Astrocyte of the spinal cord (primary cell): ENCODE results near the gene OSM.

Experiments used
- DNase-seq: peaks from one replicate; pipeline ENCODE4 v3.0.0; 2011; ENCODE audit warnings: low read depth, low spot score
- H3K4me3 ChIP-seq: 2 replicates; pipeline ENCODE4 v1.5.1; 2011; ENCODE audit warnings: low read depth, mild to moderate bottlenecking, low read length, moderate library complexity
- in situ Hi-C: cut with HindIII; loops from 2 replicates; pipeline ENCODE4 v1.10.0; 2017; ENCODE audit warnings: low sequenced_read_pairs
- TF ChIP-seq, protein P1 (sequence below): IDR thresholded peaks from 2 replicates; pipeline ENCODE4 v1.5.1; 2012; ENCODE audit warnings: low read depth, mild to moderate bottlenecking, low read length, inconsistent platforms

OSM gene

GRCh38 chr22:30250039-30250565 is 16.5 kb downstream of the OSM start:
- TF ChIP-seq, protein P1, sequence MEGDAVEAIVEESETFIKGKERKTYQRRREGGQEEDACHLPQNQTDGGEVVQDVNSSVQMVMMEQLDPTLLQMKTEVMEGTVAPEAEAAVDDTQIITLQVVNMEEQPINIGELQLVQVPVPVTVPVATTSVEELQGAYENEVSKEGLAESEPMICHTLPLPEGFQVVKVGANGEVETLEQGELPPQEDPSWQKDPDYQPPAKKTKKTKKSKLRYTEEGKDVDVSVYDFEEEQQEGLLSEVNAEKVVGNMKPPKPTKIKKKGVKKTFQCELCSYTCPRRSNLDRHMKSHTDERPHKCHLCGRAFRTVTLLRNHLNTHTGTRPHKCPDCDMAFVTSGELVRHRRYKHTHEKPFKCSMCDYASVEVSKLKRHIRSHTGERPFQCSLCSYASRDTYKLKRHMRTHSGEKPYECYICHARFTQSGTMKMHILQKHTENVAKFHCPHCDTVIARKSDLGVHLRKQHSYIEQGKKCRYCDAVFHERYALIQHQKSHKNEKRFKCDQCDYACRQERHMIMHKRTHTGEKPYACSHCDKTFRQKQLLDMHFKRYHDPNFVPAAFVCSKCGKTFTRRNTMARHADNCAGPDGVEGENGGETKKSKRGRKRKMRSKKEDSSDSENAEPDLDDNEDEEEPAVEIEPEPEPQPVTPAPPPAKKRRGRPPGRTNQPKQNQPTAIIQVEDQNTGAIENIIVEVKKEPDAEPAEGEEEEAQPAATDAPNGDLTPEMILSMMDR = no peak
- H3K4me3 ChIP-seq = no peak overlapping the region
- in situ Hi-C loops = no loop called here
- DNase-seq = no peak

DNA sequence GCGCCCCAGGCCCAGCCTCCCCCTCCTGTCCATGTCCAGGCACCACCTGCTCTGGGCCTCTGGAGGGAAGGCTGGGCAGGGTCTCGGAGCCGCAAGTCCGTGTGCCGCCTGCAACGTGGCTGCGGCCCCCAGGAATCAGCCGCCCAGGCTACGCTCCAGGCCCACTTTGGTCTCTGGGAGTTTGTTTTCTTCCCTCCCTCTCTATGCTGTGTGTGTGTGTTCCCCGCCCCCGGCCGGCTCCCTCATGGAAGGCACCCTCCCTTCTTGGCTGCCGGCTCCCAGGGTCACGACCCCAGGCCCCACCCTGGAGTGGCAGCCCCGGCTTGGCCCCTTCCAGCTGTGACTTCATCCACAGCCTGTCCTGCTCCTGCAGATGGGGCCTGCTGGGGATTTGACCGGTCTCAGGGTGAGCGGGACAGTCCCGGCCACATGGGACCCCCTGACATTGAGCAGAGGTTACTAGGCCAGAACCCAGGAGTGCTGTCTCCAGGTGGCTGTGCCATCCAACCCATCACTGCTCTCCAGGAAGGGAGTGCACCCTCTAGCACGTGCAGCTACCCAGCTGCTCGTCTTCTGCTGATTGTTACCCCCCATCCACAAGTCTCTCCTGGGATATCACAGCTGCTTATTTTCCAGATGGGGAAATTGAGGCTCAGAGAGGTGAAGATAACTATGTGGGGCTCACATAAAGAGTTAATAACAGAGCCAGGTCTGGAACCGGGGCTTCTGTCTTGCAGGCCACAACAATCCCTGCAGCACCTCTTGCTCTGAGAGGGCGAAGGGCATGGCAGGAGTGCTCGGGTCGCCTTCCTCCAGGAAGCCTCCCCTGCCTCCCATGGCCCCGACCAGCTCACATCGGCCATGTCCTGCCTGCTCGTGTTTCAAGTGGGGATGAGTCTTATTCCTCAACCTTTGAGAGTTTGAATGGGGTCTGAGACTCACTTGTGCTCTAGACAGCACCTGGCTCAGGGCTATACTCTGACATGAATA is 17.3 kb downstream of the OSM start:
- TF ChIP-seq, protein P1 = no peak
- in situ Hi-C loops = no loop called here
- DNase-seq = no peak
- no peak overlapping the region for H3K4me3 ChIP-seq

DNA sequence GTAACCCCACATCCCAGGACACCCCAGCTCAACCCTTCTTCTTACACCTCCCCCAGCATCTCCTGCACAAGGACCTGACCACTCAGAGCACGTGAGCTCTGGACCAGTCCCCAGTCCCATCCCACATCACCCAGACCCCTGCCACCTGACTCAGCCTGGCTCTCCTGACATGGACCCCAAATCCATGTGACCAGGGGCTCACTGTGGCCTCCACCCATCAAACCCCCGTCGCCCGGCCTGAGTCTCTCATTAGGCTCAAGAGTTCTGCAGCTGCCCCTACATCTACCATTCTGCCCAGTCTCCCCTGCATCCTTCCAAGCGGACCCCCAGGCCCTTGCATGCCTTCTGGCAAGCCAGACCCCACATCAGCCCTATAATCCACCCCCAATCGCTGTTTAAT is 18.2 kb downstream of the OSM start:
- in situ Hi-C loops = no loop called here
- TF ChIP-seq, protein P1 = no peak
- no peak overlapping the region for H3K4me3 ChIP-seq
- DNase-seq = no peak

- in situ Hi-C loops = no loop called here
- DNase-seq = no peak
- no peak overlapping the region for H3K4me3 ChIP-seq
- TF ChIP-seq, protein P1 = no peak
These were observed 18.7 kb downstream of the OSM start for GRCh38 chr22:30247974-30248373.

GRCh38 chr22:30247561-30247960 is 19.1 kb downstream of the OSM start:
- no peak for DNase-seq
- TF ChIP-seq, protein P1 = no peak
- in situ Hi-C loops = no loop called here
- H3K4me3 ChIP-seq = peak overlapping the region; percentile 74

DNA sequence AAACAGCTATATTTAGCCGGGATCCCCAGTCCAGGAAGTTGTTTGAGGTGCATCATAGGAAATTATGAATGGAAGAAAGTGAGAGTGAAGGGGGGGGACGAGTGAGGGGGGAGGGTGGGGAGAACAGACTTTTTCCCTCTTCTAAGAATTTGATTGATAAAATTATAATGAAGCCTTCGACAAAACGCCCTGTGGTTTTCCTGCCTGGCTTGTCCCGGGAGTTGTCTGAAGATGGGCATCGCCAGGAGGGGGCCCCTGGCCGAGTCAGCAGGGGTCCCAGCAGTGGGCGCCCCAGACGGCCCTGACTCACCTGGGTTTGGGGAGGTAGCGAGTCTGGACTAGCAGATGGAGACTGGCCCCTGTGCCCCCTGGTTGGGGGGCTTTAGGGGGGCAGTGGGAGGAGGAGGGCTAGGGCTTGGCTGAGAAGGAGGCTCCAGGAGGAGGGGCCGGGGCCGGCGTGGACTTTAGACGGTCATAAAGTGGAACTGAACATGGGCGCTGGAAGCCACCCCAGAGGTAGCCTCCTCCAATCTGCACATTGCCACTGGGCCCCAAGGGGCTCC is 19.8 kb downstream of the OSM start:
- H3K4me3 ChIP-seq = peak overlapping the region; percentile 74
- DNase-seq = no peak
- in situ Hi-C loops = no loop called here
- TF ChIP-seq, protein P1 = no peak
